H54 (cell line): ENCODE results near the gene GADL1.
A peak's percentile ranks its signal among the peaks of the same experiment; 100 is the strongest.

Experiments
- DNase-seq: peaks from one replicate; pipeline ENCODE4 v3.0.0; 2011; ENCODE audit warnings: low spot score, mixed read lengths; ENCODE audit not compliant: insufficient read length
- FAIRE-seq: peaks from 3 replicates; lab custom pipeline; 2011; peaks lifted over from hg19 to GRCh38; lab: Jason Lieb, UNC
- POLR2A ChIP-seq: IDR thresholded peaks from 2 replicates; pipeline ENCODE4 v1.6.1; 2011; ENCODE audit warnings: low read depth, mild to moderate bottlenecking, low read length

GADL1 gene

DNA sequence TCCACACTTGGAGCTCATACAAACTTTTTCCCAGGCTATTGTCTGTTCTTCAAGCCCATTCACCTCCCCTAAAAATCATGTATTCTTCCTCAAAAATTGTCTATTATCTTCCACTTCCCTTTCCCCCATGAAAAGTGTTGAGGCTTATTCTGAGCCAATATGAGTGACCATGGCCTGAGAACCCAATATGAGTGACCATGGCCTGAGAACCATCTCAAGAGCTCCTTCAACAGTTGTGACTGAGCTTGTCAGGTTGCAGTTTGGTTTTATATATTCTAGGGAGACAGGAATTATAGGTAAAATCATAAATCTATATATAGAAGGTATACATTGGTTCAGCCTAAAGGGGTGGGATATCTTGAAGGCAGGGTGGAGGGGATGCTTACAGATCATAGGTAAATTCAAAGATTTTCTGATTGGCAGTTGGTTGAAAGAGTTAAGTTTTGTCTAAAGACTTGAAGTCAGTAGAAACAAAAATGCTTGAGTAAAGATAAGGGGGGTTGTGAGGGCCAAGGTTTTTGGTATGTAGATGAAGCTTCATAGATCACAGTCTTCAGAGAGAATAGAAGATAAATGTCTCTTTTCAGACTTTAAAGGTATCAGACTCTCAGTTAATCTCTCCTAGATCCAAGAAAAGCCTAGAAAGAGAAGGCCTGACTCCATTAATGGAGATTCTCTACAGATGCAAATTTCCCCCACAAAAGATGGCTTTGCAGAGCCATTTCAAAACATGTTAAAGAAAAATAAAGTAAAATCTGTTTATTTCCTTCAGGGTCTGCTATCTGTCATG is 192.2 kb downstream of the GADL1 start:
- no peak for DNase-seq

DNA sequence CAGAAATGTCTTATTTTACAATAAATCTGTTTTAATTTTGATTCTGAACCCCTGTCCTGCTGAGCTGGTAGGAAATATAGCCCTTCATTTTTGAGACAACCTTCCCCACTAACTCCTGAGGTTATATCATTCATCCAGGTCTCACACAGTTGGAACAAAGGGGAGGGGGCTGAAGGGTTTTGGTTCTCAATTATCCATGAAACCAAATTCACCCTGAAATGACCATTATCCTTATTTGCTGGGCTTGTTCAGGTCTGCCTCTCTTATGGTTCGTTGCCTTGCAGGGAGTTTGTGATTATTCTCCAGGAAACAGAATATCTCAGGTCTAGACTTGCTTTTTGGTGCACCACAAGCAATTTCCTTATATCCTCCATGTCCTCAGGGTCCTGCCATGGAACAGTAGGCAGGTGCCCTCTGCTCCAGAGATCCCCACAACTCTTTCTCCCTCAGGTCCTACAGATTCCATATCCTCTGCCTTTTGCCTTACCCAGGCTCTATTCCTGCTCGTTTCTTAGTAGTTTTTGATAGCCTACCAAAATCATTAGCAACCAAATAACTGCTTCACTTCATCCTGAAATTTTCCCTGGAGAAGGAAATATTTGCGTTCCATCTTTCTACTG is 193.6 kb downstream of the GADL1 start:
- DNase-seq, result no peak
- no peak for TF ChIP-seq POLR2A
- no peak for FAIRE-seq

More for the DNA sequence above, 192.2 kb downstream of the GADL1 start:
- FAIRE-seq, result no peak
- no peak for TF ChIP-seq POLR2A

DNA sequence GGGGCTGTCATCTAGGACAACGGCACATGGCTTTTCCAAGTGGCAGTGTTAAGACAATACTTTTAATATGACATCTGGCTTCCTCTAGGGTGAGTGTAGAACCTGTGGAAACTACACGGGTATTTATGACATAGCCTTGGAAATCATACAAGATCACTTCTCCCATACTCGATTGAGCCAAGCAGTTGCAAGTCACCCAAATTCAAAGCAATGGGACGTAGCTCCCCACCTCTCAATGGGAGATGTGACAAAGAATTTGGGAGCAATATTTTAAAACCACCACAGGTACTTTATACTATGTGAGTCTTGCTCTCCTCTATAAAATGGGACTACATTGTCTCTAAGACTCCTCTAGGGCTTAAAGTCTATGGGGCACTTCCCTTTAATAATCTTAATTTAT is 194.5 kb downstream of the GADL1 start:
- no peak for TF ChIP-seq POLR2A
- FAIRE-seq, result peak; percentile 20

DNA sequence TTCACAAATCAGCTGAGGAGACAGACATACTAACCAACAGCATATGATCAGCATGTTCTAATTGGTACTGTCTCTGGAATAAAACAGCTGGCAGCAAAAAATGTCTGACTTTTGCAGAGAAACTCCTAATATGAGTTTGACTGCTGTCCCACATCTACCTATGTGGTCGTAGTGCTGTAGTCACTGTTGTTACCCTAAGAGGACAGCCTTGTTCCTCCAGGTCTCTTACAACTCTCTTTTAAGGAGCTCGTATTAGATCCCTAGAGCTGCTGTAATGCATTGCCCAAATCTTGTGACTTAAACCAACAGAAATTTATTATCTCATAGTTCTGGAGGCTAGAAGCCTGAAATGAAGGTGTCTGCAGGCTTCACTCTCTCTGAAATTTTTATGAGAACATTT is 195.9 kb downstream of the GADL1 start:
- no peak for DNase-seq
- peak; percentile 71 for FAIRE-seq
- no peak for TF ChIP-seq POLR2A

More for the DNA sequence above, 194.5 kb downstream of the GADL1 start:
- no peak for DNase-seq

DNA sequence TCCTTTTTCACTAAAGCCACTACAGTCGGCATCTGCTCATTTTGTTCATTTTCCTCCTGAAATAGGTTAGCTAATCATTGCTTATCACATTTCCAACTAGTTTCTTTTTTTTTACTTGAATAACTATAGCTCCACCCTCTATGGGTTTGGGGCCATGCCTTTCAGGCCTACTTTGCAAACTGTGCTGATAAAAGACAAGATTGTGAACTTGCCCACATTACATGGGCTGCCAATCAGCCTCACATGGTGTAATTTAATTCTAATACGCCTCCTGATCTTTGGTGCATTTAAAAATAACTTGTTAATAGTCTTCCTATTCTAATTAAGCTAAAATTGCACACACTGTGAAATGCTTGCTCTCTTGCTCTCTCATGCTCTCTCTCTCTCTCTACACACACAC is 197.6 kb downstream of the GADL1 start:
- FAIRE-seq, result no peak
- DNase-seq, result no peak
- TF ChIP-seq POLR2A, result no peak

DNA sequence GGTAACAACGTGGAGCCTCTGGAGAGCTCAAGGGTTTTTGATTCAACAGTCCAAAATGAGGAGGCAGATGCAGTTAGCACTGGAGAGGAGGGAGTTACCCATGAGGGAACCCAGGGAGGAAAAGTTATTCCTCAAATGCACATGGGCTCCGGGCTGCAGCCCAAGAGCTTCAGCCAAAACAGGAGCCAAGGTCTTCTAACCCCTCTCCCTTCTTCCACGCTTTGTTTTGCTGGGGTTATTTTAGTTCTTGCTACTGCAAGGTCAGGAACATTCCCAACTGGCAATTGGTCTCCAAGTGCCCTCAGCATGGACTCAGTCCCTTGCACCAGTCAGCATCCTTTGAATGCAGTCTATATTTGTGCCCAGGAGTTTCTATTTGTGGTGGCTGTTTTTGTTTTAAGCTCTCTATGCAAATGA is 198.1 kb downstream of the GADL1 start:
- FAIRE-seq (no peak), DNase-seq (no peak)
- no peak for TF ChIP-seq POLR2A

DNA sequence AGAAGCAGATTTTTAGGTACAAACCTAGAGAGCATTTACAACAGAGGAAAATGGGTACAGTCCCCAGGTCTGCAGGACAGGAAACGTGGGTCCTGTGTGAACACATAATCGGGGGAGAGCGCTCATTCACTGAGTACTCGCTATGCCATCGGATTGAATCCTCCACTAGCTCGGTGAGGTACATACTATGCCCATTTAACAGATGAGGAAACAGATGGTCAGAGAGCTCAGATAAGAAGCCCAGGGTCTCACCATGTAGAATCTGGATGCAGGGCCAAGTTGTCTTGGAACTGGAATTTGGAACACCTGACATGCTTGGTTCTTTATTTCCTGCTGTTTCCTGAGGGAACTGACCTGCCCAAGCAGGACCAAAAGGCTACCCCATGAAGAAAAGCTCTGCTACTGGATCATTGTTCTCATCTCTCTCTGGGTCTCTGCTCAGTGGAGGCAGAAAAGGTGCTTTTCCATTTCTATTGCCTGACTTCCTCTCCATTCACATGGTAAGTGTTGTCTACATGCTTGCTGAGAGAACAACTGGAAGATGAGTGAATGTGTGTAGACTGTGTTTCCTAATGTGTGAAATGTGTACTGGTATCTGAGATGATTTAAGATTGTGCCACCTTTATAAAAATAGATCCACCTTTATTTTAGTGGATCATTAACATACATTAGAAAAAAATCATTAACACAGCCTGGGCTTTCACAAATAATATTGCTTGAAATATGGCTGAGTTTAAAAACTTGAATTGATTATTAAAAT is 199.0 kb downstream of the GADL1 start:
- DNase-seq (no peak), FAIRE-seq (no peak)
- no peak for TF ChIP-seq POLR2A

DNA sequence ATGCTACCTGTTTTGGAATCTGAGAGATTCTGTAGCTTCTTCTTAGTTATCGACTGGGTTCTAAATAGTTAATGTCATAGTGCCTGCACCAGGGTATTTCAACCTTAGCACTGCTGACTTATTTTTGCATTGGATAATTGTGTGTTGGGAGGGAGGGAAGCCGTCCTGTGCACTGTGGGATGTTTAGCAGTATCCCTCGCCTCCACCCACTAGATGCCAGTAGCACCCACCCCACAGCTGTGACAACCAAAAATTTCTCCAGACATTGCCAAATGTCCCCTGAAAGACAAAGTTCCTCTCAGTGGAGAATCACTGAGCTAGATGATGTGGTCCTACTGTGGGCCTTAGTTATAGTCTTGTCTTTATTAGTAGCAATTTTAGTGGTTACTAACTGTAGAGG is 199.8 kb downstream of the GADL1 start:
- no peak for FAIRE-seq
- no peak for DNase-seq
- TF ChIP-seq POLR2A, result no peak

DNA sequence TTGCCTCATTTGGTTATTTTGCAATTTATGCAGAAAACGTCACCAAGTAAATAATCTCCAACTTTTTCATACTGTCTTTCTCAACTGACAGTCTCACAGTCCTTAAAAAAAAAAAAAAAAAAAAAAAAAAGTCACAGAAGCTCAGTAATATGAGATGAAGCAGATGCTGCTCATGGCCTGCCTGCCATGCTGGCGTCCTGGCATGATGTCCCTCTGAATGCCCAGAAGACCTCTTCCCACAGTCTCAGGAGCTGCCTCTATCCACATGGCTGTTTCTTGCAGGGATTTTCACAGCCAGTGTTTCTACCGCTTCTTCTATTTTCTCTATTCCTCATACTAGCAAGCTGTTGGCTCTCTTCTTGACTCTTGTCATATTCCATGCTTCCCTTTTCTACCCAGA is 200.3 kb downstream of the GADL1 start:
- no peak for TF ChIP-seq POLR2A
- FAIRE-seq (no peak), DNase-seq (no peak)

DNA sequence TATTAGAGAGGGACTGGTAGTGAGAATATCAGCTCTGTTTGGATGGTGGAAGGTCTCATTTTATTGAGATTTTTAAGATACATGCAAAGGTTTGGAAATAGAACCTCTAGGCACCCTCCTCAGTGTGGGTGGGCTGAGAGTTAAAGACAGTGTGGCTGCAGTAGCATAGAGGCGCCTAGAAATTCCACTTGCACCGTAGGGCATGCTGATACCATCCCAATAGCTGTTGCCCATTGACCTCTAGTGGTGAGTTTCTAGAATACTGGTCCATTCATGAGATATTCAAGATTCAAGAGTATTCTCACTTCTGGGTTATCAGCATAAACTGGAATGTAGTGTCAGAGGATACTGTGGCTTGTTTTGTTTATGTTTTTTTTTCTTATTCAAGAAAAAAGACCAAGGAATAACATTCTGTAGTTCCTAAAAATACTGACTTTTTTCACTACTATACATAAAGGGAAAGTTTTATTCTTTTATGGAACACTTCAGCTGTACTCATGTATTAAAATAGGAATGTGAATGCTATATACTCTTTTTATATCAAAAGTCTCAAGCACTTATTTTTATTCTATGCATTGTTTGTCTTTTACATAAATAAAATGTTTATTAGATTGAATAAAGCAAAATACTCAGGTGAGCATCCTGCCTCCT is 200.9 kb downstream of the GADL1 start:
- FAIRE-seq (peak; percentile 80), DNase-seq (peak; percentile 18)
- TF ChIP-seq POLR2A, result no peak

DNA sequence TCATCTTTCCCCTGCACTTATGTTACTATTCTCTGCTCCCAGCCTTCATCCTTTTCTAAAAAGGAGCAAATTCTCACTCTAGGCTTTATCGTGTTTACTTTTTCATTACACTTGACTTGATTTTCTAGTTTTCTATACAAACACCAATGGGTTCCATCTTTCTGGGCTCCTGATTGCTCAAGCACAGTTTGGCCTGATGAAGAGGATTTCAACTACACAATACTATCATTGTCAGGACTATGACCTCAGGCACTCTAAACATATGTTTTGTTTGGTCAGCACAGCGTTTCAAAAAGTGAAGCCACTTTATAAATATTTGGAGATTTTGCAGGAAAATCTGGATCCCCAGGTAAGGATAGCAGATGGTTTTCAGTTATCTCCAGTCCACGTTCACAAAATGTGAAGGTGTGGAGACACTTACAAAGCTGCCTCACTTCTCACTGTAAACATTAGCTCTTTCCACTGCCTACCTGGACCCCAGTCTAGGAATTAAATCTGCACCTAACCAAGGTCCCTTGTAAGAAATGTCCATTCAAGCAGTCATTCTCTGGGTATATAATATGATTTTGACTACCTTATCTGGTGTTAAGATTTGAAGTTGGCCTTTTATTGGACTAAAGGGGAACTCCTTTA is 201.8 kb downstream of the GADL1 start:
- FAIRE-seq (no peak), DNase-seq (no peak)
- TF ChIP-seq POLR2A, result no peak

DNA sequence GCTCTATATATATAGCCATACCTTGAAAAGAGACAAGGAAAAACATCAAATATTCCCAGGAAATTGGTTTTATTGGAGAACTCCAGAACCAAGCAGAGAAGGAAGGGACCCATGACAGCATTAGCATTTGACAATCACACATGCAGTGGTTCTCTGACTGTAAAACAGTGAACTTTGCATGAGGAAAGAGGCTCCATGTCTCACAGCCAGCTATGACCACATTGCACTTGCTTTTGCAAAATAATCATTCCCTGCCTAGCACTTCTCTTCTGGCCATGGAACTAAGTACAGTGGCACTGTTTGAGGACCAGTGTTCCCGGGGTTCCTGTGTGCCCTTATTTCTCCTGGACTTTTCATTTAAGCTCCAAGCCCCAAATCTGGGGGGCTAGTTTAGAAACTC is 202.5 kb downstream of the GADL1 start:
- FAIRE-seq, result no peak
- TF ChIP-seq POLR2A, result no peak

DNA sequence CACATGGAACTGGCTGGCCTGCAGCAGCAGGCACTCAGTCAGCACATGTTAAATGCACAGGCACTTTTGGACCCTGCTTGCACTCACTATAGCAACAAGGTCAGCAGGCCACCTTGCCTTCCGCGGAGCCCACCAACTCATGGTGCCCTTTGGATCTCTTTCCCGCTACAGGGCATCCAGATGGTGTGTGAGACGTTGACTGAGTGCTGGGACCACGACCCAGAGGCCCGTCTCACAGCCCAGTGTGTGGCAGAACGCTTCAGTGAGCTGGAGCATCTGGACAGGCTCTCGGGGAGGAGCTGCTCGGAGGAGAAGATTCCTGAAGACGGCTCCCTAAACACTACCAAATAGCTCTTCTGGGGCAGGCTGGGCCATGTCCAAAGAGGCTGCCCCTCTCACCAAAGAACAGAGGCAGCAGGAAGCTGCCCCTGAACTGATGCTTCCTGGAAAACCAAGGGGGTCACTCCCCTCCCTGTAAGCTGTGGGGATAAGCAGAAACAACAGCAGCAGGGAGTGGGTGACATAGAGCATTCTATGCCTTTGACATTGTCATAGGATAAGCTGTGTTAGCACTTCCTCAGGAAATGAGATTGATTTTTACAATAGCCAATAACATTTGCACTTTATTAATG is 203.1 kb downstream of the GADL1 start:
- no peak for FAIRE-seq
- no peak for DNase-seq
- TF ChIP-seq POLR2A, result no peak

More for the DNA sequence above, 202.5 kb downstream of the GADL1 start:
- no peak for DNase-seq
